Adrenal gland (tissue), 5 donors: ENCODE results near the gene SLITRK5.

Source experiments
- CTCF ChIP-seq, 6 experiments: fragments of 450-650 bp in 4 of 6; fragments of 200-600 bp in 2 of 6; sonication (generic) in 1 of 6; IDR thresholded peaks; 1 replicate in 5 of 6; 2 replicates in 1 of 6; pipeline versions ENCODE4 v1.5.1 to v1.8.0; 2016 to 2021; ENCODE audit warnings: antibody characterized with exemption in 6 of 6, mild to moderate bottlenecking in 2 of 6, moderate library complexity in 1 of 6
- POLR2A ChIP-seq, 2 donors: fragments of 450-650 bp; IDR thresholded peaks; one replicate each; pipeline ENCODE4 v1.6.1; 2017; ENCODE audit warnings: antibody characterized with exemption in 2 of 2, mild to moderate bottlenecking in 2 of 2, moderate library complexity in 1 of 2
- donor health status: DM: no; HTN: no; CAD: no.

- TF ChIP-seq CTCF (IDR thresholded peaks at IDR 0.05) (no peak), POLR2A (IDR thresholded peaks at IDR 0.05) (no peak)
Measured at GRCh38 chr13:87677043-87677495, 5.9 kb downstream of the SLITRK5 start.
